Caco-2 (cell line): ENCODE measurements around the gene DENND6B. TPM values are rescaled to one million over a fixed set of nuclear protein-coding genes. Genes with fewer than 3 reads are reported as not detected.
A peak's percentile ranks its signal among the peaks of the same experiment; 100 is the strongest.

Experiments used
- BruUV-seq: library from RNA; stranded (reverse); fragments of 400-500 nt; replicated peaks from 2 replicates; lab custom pipeline; 2021; lab: Mats Ljungman, UMichigan
- CTCF ChIA-PET: fragments of 300-600 bp; sonication (Branson Sonifier 250); formaldehyde crosslinking; loops from one replicate; lab custom pipeline; 2022; ENCODE audit warnings: antibody characterized with exemption; lab: Charles Lee
- POLR2A ChIA-PET: fragments of 300-600 bp; sonication (Branson Sonifier 250); formaldehyde crosslinking; loops from one replicate; lab custom pipeline; 2022; ENCODE audit warnings: antibody characterized with exemption; lab: Charles Lee
- DNase-seq, 2 experiments: peaks; one replicate each; pipeline versions ENCODE4 v3.0.0 to v3.0.0-alpha.2; 2020 to 2022
- H3K27me3 ChIP-seq: replicated peaks from 2 replicates; pipeline ENCODE4 v1.6.0; 2011; ENCODE audit warnings: low read length; ENCODE audit not compliant: control insufficient read depth, insufficient read depth
- H3K36me3 ChIP-seq: 2 replicates; pipeline ENCODE4 v1.5.1; 2011; ENCODE audit warnings: low read length; ENCODE audit not compliant: control insufficient read depth, insufficient read depth
- H3K4me1 ChIP-seq: fragments of 250-450 bp; sonication (Bioruptor Pico); 2 replicates; pipeline ENCODE4 v1.5.1; 2020; ENCODE audit warnings: mild to moderate bottlenecking
- H3K4me3 ChIP-seq: 2 replicates; pipeline ENCODE4 v1.5.1; 2011; ENCODE audit warnings: low read depth, mild to moderate bottlenecking, control low read depth, low read length
- H3K9me3 ChIP-seq: fragments of 250-450 bp; sonication (Bioruptor Pico); 2 replicates; pipeline ENCODE4 v1.5.1; 2020; ENCODE audit warnings: mild to moderate bottlenecking, moderate library complexity
- H3K27ac Mint-ChIP-seq: one replicate; pipeline ENCODE4 v1.8.0; 2022; ENCODE audit warnings: mixed read lengths; ENCODE audit not compliant: unreplicated experiment
- H3K27me3 Mint-ChIP-seq: one replicate; pipeline ENCODE4 v1.8.0; 2022; ENCODE audit warnings: mixed read lengths; ENCODE audit not compliant: insufficient read depth, unreplicated experiment
- H3K36me3 Mint-ChIP-seq: one replicate; pipeline ENCODE4 v1.8.0; 2022; ENCODE audit warnings: mild to moderate bottlenecking, mixed read lengths; ENCODE audit not compliant: insufficient read depth, unreplicated experiment
- H3K4me1 Mint-ChIP-seq: one replicate; pipeline ENCODE4 v1.8.0; 2022; ENCODE audit warnings: low read depth, mixed read lengths; ENCODE audit not compliant: unreplicated experiment
- H3K4me3 Mint-ChIP-seq: one replicate; pipeline ENCODE4 v1.8.0; 2022; ENCODE audit warnings: mild to moderate bottlenecking, moderate library complexity, mixed read lengths; ENCODE audit not compliant: unreplicated experiment
- H3K9me3 Mint-ChIP-seq: one replicate; pipeline ENCODE4 v1.8.0; 2022; ENCODE audit warnings: mixed read lengths; ENCODE audit not compliant: unreplicated experiment
- intact Hi-C: fragments of 100-400 bp; cut with micrococcal nuclease; formaldehyde crosslinking; loops from one replicate; pipeline ENCODE4 v1.10.0; 2022; ENCODE audit not compliant: unreplicated experiment
- total RNA-seq: library from RNA; stranded (reverse); gene quantifications from 2 replicates; pipeline ENCODE4 v1.2.3, GENCODE V29; 2022
- TF ChIP-seq, protein P1 (sequence below), 2 experiments: fragments of 200-600 bp in 1 of 2; IDR thresholded peaks; 1 replicate in 1 of 2; 2 replicates in 1 of 2; pipeline versions ENCODE4 v1.5.1 to v1.8.0; 2011 to 2022; ENCODE audit warnings: antibody characterized with exemption in 1 of 2, control low read depth in 1 of 2, inconsistent platforms in 1 of 2, low read depth in 1 of 2, low read length in 1 of 2, mild to moderate bottlenecking in 1 of 2, moderate library complexity in 1 of 2; ENCODE audit not compliant: insufficient read depth in 1 of 2, severe bottlenecking in 1 of 2, unreplicated experiment in 1 of 2

DENND6B gene
- total RNA-seq, 1 experiment from 2014 or later, result 3.4 TPM

DNA sequence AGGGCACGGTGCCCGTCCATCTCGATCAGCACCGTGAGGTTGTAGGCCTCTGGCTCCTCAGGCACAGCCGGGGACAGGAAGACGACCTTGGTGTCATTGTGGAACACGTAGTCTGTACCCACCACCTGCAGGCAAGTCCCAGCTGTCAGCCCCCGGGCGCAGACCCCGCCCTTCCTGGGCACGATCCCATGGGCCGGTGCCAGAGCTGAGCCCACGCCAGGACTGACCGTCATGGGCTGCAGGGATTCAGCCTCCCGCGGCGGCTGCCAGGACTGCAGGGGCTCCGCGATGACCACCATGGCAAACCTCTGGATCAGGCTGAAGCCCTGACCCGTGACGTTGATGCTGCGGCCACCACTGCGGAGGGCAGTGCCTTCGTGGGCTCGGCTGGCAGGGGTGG lies 44.9 kb downstream of the DENND6B start:
- Mint-ChIP-seq H3K4me1 (no peaks in the 10 kb centered on the region), H3K27ac (peak overlapping the region; percentile 69), H3K9me3 (no peaks in the 10 kb centered on the region), H3K27me3 (no peaks in the 10 kb centered on the region), H3K36me3 (peaks cover 66% of the 10 kb centered on the region), H3K4me3 (peak overlapping the region; percentile 55)
- DNase-seq, result no peak
- POLR2A ChIA-PET, result interaction anchor here (0.6 kb wide), 2 partner anchors 12 to 30 kb away, joined by 3 to 4 read pairs; no protein-coding TSS in a partner anchor
- H3K36me3 ChIP-seq, result peaks cover 13% of the 10 kb centered on the region
- TF ChIP-seq, protein P1, sequence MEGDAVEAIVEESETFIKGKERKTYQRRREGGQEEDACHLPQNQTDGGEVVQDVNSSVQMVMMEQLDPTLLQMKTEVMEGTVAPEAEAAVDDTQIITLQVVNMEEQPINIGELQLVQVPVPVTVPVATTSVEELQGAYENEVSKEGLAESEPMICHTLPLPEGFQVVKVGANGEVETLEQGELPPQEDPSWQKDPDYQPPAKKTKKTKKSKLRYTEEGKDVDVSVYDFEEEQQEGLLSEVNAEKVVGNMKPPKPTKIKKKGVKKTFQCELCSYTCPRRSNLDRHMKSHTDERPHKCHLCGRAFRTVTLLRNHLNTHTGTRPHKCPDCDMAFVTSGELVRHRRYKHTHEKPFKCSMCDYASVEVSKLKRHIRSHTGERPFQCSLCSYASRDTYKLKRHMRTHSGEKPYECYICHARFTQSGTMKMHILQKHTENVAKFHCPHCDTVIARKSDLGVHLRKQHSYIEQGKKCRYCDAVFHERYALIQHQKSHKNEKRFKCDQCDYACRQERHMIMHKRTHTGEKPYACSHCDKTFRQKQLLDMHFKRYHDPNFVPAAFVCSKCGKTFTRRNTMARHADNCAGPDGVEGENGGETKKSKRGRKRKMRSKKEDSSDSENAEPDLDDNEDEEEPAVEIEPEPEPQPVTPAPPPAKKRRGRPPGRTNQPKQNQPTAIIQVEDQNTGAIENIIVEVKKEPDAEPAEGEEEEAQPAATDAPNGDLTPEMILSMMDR (IDR thresholded peaks at IDR 0.05; ENCODE audit: insufficient read depth in 1 of 2, low read depth in 1 of 2, low read length in 1 of 2, severe bottlenecking in 1 of 2, unreplicated experiment in 1 of 2), result no peak
- no peaks in the 10 kb centered on the region for H3K9me3 ChIP-seq
- CTCF ChIA-PET, result no interaction called here
- no peaks in the 10 kb centered on the region for H3K27me3 ChIP-seq
- H3K4me1 ChIP-seq, result peaks cover 18% of the 10 kb centered on the region
- intact Hi-C loops, result no loop called here
- BruUV-seq, result no TSS peak
- no peak overlapping the region for H3K4me3 ChIP-seq

DNA sequence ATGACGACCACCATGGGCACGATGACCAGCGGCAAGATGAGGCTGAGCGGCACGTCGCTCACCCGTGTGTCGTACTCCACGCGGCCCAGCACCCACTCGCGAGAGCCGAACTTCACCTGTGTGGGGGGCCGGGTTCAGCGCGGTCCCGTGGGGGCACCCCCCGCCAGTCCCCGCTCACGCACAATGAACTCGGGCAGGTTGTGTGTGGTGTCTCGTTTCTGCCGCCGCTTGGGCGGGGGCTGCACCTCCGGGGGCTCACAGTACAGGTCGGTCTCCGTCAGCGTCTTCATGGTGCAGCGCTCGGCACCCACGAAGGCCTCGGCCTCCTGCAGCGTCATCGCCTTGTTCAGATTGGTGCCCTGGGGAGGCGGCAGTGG lies 45.4 kb downstream of the DENND6B start:
- no peak overlapping the region for H3K4me3 ChIP-seq
- Mint-ChIP-seq H3K4me1 (no peaks in the 10 kb centered on the region), H3K4me3 (no peak overlapping the region), H3K36me3 (peaks cover 68% of the 10 kb centered on the region), H3K27ac (peak overlapping the region; percentile 69), H3K9me3 (no peaks in the 10 kb centered on the region), H3K27me3 (no peaks in the 10 kb centered on the region)
- CTCF ChIA-PET, result no interaction called here
- H3K36me3 ChIP-seq, result peaks cover 13% of the 10 kb centered on the region
- no peaks in the 10 kb centered on the region for H3K27me3 ChIP-seq
- POLR2A ChIA-PET, result no interaction called here
- BruUV-seq, result no TSS peak
- TF ChIP-seq, protein P1 (IDR thresholded peaks at IDR 0.05; ENCODE audit: insufficient read depth in 1 of 2, low read depth in 1 of 2, low read length in 1 of 2, severe bottlenecking in 1 of 2, unreplicated experiment in 1 of 2), result no peak
- no peaks in the 10 kb centered on the region for H3K9me3 ChIP-seq
- DNase-seq, result no peak
- peaks cover 18% of the 10 kb centered on the region for H3K4me1 ChIP-seq
- intact Hi-C loops, result no loop called here

- Histone ChIP-seq H3K4me1 (peaks cover 18% of the 10 kb centered on the region), H3K9me3 (no peaks in the 10 kb centered on the region), H3K4me3 (no peak overlapping the region), H3K36me3 (peaks cover 14% of the 10 kb centered on the region), H3K27me3 (no peaks in the 10 kb centered on the region)
- no peak for DNase-seq
- H3K4me1 Mint-ChIP-seq, result no peaks in the 10 kb centered on the region
- H3K27me3 Mint-ChIP-seq, result no peaks in the 10 kb centered on the region
- no peak overlapping the region for H3K27ac Mint-ChIP-seq
- no peaks in the 10 kb centered on the region for H3K9me3 Mint-ChIP-seq
- H3K4me3 Mint-ChIP-seq, result no peak overlapping the region
- BruUV-seq, result TSS peak; percentile 39
- H3K36me3 Mint-ChIP-seq, result peaks cover 68% of the 10 kb centered on the region
- intact Hi-C loops, result no loop called here
- ChIA-PET CTCF (no interaction called here), POLR2A (no interaction called here)
- TF ChIP-seq, protein P1 (IDR thresholded peaks at IDR 0.05; ENCODE audit: insufficient read depth in 1 of 2, low read depth in 1 of 2, low read length in 1 of 2, severe bottlenecking in 1 of 2, unreplicated experiment in 1 of 2), result no peak
Measured at GRCh38 chr22:50280708-50281383, 46.0 kb downstream of the DENND6B start.
